HG03039 (cell line): ENCODE measurements around the gene POLR2J.
"Not testable (repeated sequence)": the region's sequence is repeated elsewhere in the genome, so short reads cannot be mapped to it uniquely, and the experiment has no call there.

ENCODE experiments used
- ATAC-seq: cut with Tn5 transposase; IDR thresholded peaks from one replicate; pipeline ENCODE4 v1.9.1; 2021; ENCODE audit warnings: mild to moderate bottlenecking, moderate library complexity; ENCODE audit not compliant: unreplicated experiment

POLR2J gene

DNA sequence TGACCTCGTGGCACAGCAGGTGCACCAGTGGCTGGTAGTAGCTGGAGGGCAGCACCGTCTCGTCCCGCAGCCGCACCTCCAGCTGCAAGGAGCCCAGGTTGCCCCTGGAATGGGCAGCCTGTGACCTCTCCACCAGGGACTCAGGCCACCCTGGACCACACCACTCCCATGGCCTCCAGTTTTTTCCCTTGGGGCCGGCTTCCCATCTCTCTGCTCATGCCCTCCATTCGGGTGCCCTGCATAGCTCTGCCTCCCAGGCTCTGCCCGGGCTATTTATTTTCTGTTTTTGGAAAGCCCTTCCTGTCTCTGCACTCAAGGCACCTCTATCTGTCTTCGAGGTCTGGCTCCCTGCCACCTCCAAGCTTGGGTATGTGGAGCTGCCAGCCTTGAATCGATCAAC is 18.1 kb upstream of the POLR2J start:
- not testable (repeated sequence) for ATAC-seq

DNA sequence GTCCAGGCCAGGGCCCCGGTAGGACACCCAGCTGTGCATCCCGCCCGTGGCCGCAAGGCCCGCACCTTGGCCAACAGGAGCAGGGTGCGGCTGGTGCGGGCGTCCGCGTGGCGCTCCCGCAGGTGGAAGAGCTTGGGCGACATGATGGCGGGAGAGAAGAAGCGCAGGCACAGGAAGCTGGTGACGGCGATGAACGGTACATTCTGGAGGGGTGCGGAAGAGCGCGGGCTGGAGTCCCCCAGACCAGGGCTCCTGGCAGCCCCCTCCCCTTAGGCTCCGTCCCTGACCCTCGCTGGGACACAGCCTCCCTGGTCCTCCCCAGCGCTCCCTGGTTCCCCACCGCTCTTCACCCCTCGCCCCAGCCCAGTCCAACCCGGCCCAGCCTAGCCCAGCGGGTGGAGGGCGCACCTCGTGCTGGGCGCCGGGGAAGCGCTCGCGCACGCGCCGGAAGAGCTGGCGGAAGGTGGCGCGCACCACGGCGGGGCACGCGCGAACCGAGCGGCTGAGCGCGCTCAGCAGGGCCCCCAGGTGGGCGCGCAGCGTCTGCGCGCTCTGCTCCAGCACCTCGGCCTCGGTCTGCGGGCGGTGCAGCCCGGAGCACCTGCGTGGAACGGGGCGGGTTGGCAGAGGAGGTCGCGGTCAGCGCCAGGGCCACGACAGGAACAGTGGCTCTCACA is 15.9 kb upstream of the POLR2J start:
- peak; percentile 47 for ATAC-seq

DNA sequence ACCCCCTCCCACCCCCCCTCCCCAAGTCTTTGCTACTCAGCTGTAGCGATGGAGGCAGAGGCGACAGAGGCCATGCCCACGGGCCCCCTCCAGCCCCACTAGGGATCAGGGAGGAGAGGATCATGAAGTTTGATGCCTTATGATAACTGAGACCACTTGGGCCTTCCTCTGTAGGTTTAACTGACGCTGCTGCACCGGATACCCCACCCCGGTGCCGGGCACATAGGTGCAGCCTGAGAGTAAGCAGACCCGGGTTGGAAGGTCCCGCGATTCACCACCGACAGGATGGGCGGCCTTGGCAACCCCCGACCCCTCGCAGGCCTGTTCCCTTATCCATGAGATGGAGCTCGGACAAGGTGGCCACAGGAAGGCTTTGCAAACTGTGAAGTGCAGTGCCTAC is 15.3 kb upstream of the POLR2J start:
- ATAC-seq: not testable (repeated sequence)

DNA sequence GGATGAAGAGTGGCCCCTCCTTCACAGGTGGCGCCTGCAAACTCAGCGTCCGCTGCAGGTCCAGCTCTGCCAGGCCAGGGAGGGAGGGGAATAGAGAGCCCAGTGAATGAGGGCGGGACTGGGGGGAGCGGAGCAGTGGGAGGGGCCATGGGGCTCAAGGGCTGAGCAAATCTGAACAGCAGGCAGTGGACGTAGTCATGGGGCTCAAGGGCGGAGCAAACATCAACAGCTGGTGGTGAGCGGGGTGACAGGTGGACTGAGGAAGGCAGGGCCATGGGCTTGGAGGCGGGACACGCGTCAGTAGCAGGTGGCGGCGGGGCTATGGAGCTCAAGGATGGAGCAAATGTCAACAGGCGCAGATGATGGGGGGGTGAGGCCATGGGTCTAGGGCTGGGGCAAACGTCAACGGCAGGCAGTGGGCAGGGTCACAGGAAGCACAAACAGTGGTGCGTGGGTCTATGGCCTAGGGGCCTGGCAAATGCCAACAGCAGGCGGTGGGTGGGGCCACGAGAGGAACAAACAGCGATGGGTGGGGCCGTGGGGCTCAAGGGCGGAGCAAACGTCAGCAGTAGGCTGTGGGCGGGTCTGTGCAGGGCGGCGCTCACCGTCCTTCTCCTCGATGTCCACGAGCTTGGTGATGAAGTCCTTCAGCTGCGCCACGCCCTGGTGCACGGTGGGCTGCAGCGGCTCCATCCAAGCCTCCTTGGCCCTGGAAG is 14.7 kb upstream of the POLR2J start:
- ATAC-seq: not testable (repeated sequence)

DNA sequence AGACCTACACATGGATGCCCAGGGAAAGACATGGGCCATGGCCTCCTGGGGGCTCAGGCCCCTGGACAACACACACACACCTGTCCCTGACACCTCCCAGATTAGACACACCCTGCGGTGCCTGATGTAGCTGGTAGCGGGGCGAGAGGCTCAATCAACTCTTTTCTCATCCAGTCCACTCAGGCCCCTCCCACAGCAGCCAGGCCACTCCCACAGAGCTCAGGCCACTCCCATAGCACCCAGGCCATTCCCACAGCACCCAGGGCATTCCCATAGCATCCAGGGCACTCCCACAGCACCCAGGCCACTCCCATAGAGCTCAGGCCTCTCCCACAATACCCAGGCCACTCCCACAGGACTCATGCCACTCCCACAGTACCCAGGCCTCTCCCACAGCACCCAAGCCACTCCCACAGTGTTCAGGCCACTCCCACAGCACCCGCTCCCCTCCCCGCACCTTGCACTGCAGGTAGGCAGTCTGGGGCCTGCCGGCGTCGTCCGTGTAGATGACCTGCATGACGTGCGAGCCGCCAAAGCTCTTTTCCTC is 11.9 kb upstream of the POLR2J start:
- not testable (repeated sequence) for ATAC-seq

DNA sequence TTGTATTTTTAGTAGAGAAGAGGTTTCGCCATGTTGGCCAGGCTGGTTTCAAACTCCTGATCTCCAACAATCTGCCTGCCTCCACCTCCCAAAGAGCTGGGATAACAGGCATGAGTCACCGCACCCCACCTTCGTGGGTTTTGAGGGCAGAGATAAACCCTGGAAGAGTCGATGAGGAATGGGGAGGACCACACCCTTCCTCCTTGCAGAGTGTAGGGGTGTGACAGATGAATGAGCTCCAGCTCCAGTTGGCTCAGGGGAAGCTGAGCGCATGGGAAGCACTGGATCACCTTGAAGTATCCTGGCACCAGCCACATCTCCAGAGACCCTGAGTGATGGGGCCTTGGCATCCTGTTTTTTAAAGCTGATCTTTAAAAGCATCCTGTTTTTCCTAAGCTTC is 5.6 kb upstream of the POLR2J start:
- ATAC-seq: not testable (repeated sequence)

DNA sequence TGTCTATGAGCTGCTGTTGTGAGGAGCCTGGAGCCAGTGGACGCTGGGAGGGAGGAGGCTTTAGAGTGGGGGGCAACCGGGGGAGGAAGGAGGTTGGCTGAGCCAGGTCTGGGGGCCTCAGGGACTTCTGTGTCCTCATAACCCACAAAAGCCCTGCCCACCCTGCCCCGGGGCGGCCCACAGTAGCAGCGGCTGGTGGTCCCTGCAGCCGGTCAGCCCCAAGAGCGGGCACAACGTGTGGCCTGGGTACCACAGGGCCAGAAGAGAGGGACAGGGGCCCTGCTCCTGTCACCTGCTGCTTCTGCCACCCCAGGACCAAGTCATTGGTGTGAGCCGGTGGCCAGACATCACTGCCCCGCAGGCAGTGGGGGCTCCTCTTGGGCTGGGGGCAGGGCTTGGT is 3.2 kb upstream of the POLR2J start:
- ATAC-seq: not testable (repeated sequence)

DNA sequence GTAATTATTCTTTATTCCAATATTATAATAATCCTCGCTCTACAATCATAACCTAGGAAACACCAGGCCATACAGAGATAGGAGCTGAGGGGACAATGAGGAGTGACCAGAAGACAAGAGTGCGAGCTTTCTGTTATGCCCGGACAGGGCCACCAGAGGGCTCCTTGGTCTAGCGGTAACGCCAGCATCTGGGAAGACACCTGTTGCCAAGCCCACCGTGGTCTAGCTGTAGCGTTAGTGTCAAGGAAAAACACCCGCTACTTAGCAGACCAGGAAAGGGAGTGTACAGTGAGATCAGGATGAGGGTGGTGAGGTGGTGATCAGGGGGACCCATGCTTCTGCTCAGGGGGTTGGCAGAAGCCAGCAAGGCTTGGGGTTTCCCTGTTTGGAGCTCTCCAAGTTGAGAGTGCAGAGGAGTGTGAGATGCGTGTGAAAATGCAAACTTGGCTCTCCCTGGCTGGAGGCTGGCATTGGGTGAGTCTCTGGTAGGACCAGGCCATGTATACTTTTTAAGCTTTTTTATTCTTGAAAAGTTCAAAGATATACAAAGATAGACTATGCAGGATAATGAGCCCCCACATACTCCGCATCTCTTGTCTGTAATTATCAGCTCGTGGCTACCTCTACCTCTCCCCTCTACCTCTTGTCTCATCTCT is 1.4 kb upstream of the POLR2J start:
- not testable (repeated sequence) for ATAC-seq

DNA sequence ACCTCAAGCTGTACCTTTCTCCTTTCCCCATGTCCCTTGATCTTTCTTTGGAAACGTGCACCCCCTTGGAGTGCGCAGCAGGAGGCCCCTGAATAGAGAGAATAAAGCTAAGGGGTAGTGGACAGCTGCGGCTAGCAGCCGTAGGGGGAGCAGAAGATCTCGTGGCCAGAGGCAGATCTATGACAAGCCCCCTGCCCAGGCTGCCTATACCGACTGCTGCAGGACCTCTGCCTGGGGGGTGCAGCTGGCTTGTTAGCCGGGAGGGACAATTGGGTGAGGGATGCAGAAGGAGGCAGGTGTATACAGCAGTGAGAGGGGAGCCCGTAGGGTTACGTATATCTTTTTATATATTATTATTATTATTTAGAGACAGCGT is 475 bp upstream of the POLR2J start:
- ATAC-seq: peak; percentile 30

DNA sequence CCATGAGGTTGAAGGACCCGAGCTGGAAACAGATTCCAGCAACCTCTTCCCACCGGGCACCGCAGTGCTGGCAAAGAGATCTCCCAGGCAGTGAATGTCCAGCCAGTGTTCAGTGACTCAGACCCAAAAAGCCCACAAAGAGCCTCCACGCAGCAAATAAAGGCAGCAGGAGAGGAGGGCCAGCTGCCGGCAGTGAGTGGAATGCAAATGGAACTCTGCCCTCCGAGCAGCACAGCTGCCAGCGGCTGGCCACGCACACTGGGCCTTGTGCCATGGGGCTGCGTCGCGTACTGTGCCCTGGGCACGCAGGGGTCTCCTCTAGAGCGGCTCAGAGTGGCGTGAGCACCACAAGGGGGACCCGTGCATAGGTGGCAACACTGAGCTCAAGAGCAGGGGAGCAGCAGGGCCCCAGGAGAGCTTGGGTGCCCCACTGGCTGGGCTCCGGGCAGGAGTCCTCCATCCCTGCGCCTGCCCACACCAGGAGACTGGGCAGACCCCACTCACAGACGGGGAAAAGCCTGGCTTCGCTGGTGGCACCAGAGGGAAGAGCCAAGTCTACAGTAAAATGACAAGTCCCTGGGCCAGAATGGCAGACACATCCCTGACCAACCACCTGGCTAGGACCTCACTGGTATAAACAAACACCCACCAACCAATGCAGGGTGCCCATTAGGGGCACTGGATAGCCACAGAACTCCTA is 3.8 kb downstream of the POLR2J start:
- not testable (repeated sequence) for ATAC-seq

DNA sequence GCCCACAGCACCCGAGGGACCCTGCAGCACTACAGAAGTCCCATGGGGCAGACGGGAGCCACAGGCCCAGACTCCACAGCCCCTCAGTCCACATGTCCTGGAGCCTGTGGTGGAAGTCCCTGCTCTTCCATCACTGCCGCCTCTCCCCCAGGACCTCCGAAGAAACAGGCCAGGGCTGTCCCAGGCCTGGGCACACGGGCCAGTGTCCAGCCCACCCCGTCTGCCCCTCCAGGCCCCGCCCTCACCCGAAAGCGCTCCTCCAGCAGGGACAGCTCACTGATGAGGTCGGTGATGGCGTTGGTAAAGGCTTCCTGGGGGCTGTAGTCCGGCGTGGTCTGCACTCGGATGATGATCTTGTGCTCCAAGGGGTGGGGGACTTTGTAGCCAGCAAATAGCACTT is 4.6 kb downstream of the POLR2J start:
- not testable (repeated sequence) for ATAC-seq

DNA sequence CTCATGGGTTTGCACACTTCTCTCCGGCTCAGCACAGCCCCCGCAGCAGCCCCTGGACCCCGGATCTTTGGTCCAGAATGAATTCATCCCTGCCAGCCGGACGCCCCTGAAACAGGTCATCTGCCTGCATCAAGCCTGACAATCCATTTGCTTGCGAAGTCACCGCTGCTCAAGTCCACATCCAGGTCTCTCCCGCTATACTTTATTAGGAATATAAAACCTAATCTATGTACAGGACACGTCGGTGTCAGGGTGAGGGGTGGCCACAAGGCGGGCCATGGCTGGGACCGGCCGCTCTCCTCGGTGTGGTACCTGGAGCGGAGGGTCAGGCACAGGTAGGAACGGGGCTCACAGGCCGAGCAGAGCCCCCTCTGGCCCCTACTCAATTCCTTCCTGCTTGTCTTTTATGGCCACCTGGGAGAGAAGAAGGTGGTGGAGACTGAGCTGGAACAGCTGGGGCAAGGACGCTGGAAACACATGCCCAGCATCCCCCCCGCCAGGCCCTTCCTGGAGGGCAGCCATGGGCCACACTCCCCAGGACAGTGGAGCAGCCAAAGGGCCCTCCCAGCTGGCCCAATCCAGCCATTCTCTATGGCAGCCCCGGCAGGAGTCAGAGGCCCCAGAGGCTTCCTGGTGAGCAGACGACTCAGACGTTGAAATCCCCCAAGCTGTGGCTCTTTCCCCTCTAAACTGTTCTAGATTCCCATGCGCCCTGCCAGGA is 5.3 kb downstream of the POLR2J start:
- ATAC-seq: no peak

DNA sequence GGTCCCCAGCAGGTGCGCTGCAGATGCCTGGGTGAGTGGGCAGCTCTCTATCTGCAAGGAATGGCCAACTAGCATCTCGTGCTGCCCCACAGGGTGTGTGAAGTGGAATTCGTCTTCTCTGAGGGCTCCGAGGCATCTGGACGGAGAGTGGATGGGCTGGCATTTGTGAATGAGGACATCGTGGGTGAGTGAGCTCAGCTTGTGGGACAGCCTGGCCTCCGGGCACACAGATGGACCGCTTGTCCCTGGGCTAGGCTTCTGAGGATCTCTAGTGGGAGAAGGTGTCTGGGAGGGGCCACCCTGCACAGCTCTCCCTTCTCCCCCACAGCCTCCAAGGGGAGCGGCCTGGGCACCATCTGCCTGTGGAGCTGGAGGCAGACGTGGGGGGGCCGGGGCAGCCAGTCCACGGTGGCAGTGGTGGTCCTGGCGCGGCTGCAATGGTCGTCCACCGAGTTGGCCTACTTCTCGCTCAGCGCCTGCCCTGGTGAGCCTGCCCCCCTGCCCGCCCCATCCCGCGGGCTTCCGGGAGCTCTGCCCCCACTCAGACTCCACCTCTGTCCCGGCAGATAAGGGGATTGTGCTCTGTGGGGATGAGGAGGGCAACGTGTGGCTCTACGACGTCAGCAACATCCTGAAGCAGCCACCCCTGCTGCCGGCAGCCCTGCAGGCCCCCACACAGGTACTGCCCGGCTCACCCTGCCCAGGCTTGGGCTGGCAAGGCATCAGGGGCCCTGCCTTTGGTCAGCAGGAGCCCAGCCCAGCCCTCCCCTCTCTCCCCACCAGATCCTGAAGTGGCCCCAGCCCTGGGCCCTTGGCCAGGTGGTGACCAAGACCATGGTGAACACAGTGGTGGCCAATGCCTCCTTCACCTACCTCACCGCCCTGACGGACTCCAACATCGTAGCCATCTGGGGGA is 6.3 kb downstream of the POLR2J start:
- no peak for ATAC-seq

DNA sequence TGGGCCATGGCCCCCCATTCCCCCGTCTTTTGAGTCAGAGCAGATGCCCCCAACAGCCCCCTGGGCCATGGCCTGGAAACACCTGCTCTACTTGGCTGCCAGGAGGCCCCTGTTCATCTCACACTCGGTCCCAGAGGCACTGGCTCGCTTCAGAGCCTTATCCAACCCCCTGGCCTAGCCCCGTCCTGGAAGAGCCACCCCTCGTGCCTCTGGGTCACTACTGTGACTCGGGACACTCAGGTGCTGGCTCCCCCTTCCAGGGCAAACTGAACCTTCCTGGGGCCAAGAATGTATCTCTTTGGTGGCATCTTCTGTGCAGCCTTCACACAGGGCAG is 7.0 kb downstream of the POLR2J start:
- no peak for ATAC-seq

DNA sequence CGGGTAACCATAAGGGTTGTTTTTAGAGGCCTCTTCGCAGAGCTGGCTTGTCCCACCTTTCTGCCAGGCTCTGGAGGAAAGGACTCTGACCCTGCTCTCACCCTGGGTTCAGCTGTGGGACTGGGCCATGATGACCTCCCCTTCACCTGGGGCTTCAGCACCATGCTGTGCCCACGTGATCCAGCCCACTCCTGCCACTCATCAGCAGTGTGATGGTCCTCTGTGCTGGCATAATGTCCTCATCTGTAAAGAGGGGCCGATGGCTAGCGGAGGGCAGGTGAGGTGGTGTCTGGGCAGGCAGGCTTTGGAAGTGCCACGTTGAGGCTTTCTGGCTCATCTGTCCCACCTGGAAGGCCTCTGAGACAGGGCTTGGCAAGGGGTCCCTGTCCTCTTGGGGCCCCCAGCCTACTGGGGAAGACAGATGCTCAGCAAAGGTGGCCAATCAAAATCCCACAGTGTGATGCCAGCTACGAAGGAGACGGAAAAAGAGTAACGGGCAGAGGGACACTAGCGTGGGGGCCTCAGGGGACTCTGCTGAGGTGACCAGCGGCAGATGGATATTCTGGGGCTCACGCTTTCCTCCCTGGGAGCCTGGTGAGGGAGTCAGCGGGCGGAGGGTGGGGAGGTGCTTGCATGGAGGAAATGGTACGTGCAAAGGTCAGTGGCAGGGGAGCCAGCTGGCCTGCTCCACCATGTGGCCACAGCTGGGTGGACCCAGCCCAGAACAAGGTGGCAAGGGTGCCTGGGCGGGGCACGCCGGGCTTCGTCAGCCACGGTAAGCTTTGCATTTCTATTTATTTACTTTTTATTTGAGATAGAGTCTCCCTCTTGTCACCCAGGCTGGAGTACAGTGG is 8.5 kb downstream of the POLR2J start:
- ATAC-seq: no peak

DNA sequence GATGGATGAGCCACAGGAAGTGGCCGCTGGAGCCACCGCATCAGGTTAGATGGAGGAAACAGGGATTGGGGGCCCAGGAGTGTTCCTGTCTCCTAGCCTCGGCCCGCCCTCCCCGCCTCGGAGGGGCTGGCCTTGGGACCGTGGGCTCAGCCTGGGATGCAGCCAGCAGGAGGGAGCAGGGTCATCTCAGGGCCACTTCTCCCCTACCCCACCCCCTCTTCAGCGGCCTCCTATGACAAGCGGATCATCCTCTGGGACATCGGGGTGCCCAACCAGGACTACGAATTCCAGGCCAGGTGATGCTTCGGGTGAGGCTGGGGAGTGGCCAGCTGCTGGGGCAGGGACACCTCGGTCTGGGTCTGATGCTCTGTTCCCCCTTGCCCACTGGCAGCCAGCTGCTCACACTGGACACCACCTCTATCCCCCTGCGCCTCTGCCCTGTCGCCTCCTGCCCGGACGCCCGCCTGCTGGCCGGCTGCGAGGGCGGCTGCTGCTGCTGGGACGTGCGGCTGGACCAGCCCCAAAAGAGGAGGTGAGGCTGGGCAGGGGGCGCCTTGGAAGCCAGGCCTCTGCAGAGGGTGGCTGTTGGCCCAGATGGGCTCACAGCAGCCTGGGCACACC is 9.3 kb downstream of the POLR2J start:
- no peak for ATAC-seq

DNA sequence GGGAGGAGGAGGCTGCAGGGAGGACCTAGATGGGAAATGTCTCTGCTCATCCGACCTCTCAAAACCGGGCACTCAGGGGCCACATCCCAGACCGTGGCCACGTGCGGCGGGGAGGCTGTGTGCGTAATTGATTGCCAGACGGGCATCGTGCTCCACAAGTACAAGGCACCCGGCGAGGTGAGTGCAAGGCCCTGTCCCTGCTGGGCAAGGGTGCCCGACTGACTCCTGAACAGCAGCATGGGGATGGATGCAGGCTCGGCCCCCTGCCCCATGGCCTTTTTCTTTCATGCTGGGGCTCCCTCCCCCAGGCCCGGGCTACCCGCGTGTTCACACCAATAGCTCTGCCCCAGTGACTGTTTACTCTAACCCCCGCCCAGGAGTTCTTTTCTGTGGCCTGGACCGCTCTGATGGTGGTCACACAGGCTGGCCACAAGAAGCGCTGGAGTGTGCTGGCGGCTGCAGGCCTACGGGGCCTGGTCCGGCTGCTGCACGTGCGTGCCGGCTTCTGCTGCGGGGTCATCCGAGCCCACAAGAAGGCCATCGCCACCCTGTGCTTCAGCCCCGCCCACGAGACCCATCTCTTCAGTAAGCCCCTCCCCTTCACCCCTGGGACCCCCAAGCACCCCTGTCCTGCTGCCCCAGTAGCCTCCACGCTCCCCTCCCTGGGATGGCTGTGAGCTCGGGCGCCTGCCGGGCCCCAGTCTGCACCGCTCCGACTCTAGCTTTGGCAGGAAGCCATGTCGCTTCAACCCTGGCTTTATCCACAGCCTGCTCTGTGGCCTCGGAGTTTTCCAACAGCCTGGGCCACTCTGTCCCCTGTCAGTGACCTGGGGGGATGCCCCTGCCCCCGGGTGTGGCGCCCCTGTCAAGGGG is 10.0 kb downstream of the POLR2J start:
- ATAC-seq: no peak
